ENCODE data around the gene EEF2K.

Gene EEF2K

DNA sequence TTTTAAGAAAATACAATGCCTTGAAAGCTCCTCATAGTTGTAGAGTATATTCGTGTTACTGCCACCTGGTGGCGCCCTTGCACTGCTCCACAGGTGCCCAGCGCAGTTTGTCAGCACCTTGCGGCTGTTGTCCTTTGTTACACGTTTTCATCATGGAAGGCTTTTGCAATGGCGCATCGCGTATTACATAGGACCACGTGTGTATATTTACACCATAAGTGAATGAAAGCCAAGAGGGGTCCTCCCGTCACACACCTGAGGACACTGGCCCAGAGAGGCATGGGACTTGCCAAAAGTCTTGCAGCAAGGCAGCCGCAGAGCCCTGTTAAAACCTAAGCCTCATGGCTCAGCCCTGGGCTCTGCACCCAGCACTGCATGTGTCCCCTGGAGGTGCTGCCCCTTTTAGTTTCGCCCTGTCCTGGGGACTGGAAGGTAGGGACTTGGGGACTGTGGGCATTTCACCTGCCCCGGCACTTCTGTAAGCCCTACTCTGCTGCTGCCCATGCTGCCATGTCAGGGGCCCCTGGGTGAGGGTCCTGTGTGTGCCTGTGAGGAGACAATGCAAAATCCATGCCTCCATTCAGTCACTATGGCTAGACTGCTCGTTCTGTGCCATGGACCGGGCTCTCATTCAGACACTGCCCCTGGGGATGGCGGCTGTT is 115.4 kb downstream of the EEF2K start:
- DNase-seq: peak; percentile 66

DNA sequence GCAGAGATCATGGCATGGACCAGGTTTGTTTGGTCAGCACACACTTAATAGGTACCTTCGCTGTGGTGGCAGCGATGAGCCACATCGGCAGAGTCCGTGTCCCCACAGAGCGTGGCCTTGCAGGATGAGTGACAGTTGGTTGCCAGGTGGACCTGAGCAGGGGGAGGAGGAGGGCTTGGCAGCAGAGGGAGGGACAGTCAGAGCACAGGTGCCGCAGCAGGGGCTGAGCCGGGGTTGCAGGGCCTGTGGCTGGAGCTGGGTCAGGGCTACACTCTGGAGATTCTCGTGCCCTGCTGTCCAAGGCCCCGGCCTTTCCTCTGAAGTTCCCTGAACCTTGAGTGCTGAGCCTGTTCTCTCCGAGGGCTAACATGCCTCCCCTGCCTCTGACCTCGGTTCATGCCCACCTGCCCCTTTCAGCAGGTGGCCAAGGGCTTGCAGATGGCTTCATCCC is 116.0 kb downstream of the EEF2K start:
- DNase-seq: no peak

DNA sequence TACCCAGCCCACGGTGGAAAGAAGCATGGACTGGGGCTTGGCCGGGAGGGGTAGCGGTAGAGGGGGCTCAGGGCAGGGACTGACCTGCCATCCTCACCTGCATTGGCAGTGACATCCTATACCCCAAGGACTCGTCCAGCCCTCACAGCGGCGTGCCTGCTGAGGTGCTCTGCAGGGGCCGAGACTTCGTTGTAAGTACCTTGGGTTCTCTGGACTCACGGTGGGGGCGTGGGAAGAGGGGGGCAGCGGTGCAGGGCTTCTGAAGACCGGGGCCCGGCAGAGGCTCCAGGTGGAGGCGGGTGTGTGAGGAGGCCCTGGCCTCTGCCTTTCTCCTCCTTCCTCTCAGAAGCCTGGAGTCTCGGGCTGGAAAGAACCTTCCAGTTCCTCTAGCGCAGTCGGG is 116.7 kb downstream of the EEF2K start:
- DNase-seq: no peak

DNA sequence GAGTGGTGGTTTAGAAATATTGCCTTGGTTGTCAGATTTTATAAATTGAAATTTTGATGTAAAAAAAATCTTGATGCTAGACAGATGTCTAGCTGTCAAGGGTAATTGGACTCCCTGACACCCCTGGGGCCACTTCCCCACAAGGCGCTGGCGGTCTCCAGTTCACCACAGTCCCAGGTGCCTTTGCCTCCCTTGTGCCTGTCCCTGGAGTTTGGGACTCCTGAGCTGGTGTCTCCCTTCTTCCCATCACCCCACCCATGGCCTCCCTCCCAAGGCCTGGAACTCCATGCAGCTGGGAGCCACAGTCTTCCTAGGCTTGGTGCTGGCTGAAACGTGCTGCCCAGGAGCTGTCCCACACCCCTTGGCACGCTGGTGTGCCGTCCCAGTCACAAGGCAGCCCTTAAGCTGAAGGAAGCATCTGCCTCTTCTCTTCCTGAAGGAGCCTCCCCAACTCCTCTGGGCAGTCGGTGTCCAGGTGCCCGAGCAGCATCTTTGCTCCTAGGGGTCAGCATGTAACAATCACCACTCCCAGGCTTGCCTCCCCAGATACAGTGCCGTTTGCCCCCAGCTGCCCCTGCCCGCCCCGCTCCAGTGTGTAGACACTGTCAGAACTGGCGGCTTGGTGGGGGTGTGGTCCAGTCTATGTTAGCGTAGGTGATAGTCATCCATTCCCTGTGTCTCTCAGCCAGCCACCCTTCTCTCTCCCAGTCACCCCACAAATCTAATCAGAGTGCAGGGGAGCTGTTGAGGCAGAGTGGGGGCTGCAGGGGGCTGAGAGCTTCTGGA is 117.3 kb downstream of the EEF2K start:
- no peak for DNase-seq

DNA sequence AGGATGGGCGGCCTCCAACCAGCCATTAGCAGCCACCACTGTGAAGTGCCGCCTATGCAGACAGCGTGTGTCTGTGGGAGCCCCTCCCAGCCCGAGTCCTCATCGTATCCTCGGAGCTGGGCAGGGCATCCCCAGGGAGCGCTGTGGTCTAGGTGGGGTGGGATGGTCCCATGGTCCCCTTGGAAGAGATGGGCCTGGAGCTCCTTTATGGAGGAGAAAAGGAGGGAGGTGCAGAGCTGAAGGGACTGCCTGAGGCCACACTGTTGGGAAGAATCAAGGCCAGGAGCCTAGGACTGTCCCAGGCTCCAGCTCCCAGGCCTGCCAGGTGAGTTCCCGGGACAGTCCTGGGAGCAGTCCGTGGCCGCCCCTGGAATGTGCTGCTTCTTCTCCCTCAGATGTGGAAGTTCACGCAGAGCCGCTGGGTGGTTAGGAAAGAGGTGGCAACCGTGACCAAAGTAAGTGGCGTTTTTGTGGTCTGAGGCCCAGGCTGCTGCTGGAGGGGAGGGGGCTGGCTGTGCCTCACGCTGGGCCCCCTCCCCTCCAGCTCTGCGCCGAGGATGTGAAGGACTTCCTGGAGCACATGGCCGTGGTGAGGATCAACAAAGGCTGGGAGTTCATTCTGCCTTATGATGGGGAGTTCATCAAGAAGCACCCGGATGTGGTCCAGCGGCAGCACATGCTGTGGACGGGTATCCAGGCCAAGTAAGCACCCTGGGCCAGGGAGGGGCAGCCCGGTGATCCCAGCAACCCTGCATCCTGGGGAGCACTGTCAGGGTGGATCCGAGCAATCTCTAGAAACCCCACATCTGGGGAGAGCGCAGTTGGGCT is 118.1 kb downstream of the EEF2K start:
- DNase-seq: no peak

DNA sequence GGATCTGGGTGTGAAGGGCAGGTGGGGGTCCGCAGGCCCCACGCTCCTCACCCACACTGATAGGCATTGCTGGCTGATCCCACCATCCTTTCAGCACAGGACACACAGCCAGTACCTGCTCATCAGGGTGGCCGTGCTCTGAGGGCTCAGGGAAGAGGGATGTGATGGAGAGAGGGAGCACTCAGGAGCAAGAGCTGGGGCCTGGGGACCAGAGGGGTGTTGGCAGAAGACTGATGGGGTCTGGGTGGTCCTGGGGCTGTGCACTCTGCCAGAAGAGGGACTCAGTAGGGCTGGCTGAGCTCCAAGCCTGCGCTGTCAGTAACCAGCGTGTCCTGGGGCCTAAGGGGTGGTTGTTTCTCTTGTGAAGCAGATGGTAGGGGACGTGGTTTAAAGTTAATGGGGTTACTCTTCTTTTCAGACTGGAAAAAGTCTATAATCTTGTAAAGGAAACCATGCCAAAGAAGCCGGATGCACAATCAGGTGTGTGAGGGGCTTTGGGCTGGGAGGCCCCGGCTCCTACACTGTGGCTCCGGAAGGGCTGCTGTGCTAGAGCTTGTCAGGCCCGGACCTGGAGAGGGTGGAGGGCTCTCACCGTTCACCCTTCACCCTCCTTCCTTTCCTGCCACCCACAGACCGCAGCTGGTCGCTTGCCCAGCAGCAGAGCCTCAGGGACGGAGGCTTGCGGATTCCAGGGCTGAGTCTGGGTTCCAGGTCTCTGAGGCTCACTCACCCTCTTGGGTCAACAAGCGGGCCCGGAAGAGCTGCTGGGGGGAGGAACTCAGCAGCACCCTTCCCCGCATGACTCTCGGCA is 118.9 kb downstream of the EEF2K start:
- no peak for DNase-seq

DNA sequence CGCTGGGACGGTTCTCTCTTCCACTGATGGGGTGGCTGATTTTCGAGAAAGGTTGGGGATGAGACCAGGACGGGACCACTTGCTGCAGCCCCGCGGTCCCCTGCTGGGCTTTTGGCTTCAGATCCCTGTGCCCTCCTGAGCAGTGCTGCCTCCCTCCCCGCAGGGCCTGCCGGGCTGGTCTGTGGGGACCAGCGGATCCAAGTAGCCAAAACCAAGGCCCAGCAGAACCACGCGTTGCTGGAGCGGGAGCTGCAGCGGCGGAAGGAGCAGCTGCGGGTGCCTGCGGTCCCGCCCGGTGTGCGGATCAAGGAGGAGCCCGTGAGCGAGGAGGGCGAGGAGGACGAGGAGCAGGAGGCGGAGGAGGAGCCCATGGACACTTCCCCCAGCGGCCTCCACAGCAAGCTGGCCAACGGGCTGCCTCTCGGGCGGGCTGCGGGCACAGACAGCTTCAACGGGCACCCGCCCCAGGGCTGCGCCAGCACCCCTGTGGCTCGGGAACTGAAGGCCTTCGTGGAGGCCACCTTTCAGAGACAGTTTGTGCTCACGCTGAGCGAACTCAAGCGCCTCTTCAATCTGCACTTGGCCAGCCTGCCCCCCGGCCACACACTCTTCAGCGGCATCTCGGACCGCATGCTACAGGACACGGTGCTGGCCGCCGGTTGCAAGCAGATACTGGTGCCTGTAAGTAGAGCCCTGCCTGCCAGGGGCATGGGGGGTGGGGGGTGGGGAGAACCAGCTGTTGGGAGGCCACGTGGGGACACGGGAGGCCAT is 119.7 kb downstream of the EEF2K start:
- DNase-seq: no peak

DNA sequence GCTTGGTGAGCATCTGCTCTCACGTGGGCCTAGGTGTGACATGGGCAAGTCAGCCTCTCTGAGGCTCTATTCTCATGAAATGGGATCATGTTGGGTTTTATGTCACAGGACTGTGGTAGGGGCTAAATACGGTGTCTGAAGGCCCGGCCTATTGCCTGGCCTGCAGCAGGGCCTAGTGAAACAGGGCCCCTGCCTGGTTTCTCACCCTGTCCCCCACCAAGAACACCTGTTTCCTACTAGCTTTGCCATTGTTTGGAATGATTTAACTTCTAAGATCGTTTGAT is 120.2 kb downstream of the EEF2K start:
- DNase-seq: no peak

DNA sequence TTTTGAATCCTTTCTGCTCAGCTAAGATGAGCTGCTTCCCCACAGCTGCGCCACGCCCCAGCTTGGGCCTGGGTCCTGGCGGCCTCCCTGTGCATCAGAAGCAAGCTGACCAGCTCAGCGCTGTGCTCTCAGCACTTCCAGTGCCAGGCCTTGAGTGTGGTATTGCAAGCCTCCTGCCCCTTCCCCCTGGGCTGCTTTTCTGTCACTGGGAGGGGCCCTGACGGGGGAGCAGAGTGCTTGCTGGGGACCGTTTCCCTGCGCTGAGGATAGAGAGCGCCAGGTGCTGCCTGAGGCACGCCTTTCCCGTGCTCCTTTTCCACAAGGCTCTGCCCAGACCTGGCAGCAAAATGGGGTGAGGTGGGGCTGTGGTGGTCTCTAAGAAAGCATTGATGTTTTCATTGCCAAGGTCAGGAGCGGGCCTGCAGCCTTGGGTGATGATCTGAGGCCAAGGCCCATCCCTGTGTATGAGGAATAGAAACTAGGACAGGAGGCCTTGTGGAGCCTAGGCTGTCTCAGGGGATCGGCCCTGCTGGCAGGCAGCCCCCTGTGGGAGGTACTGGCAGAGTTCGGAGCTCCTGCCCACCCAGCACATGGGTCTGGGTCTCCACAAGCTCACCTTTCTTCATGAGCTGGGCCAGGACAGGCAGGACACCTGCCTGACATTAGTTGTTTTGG is 120.8 kb downstream of the EEF2K start:
- DNase-seq: no peak

DNA sequence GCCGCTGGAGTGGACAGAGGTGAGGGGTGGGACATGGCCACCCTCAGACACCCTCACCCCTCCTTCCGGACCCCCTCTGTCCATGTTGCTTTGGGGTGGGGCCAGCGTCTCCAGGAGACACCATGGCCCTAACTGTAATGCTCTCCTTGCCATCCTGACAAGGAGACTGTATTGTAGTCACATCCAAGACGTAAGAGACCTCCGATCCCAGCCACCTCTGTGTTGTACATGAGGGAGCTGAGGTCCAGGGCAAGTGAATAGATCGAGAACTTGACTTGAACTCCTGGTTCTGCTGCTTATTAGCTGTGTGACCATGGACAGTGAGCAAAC is 121.3 kb downstream of the EEF2K start:
- no peak for DNase-seq

DNA sequence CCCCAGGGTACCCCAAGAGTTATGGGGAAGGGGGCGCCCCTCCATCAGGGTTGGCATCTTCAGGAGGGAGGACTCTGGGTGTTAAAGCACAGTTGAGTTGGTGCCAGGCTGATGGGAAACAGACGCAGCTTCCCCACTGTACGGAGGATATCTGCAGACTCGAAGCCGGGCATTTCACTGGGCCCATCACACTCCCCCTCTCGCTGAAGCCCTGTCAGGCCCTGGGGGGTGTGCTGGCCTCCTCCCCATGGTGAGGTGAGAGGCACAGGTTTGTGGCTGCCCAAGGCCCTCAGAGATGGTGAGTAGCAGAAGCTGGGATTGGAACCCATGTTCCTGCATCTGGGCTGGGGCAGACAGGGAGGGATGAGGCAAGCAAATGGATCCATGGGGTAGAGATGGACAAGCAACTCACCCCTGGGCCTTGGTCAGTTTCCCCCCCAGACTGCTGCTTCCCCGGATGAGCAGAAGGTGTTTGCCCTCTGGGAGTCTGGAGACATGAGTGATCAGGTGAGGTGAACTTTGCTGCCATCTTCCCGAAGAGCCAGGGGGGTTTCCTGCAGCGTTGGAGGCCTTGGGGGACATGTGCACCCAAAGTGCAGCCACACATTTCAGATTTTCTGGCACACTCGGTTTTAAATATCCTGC is 122.1 kb downstream of the EEF2K start:
- no peak for DNase-seq

DNA sequence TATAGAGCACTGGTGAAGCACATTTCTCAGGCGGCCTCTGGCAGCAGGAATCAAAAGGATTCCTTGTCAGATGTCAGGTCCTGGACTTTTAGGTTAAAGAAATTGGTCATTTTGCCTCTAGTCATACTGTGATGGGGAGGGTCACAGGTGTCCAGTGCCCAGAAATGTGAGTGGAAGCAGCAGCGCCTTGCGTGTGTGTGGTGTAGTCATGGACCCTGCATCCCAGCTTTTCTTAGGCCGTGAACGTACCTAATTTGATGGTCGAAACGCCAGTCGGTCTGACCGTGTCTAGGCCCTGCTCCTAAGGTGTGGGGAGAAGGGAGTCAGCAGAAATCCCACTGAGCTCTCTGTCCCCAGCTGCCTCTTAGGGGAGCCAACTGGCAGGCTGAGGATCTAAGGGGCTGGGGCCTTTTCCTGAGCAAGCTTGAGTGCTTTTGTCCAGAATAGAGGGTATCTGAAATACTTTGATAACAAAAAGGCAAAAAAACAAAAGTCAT is 123.2 kb downstream of the EEF2K start:
- no peak for DNase-seq

DNA sequence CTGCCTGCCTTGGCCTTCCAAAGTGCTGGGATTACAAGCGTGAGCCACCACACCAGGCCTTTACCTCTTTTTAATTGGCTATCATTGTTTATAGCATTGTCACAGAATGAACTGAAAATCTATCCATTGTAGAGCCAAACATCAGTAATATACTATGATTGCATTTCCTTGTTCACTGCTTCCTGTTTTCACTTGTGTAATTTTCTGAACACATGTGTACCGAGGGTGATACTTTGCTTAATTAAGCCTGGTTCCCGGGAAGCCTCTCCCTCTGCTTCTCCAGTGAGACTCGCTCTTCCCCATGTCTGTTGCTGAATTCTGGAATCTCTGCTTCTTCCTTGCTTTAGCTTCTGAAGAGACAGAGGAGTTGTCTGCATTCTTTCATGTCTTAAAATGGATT is 124.2 kb downstream of the EEF2K start:
- no peak for DNase-seq

DNA sequence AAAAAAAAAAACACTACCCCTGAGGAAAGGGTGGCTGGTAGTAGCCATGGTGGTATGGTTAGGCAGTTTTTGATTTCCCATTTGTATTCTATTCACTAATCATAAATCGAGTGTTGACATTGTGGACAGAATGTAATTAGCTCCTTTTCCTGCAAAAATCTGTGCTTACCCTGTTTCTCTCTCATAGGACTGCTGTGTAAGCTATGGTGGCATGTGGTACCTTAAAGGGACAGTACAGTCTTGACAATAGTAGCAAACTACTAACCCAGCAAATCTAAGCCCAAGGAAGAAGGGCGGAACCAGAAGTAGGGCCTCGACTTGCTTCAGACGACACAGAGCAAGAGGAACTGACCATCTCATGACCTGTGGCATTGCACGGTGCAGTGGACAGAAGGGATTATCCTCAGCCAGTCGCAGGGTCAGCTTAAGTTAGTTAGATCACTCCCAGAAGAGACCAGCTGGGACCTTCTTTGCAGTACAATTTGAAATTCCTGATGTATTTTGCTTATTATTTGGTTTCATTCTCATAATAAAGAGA is 127.4 kb downstream of the EEF2K start:
- no peak for DNase-seq

DNA sequence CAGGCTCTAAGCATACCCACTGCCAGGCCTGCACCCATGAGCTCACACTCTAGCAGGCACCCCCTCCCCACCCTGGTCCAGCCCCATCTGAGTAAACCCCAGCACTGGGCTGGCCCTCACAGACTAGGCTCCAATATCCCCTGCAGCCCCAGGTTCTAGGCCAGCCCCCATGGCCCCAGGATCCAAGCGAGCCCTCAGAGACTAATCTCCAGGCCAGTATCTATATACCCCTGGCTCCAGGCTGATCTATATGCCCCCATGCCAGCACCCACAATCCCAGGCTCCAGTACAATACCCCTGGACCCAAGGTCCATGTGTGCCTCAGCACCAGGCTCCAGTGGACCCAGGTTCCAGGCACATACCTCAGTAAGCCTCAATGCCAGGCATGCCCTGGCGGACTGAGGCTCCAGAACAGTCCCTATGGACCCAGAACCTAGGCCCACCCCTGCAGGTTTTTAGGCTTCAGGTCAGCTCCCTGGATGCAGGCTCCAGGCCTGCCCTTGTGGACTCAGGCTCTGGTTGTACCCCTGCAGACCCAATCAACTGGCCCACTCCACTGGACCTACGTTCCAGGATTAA is 129.7 kb downstream of the EEF2K start:
- DNase-seq: no peak

DNA sequence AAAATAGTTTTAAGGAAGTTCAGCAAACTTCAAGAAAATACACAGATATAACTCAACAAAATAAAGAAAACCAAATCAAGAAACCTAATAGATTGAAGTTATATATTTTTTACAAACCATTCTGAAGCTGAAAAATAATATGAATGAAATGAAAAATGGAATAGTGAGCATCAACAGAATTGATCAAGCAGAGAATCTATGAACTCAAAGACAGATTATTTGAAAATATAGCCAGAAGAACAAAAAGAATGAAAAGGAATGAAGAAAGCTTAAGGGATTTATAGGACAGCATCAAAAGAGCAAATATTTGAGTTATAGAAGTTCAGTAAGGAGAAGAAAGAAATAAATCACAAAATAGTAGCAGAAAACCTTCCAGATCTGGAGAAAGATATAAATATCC is 130.5 kb downstream of the EEF2K start:
- no peak for DNase-seq

DNA sequence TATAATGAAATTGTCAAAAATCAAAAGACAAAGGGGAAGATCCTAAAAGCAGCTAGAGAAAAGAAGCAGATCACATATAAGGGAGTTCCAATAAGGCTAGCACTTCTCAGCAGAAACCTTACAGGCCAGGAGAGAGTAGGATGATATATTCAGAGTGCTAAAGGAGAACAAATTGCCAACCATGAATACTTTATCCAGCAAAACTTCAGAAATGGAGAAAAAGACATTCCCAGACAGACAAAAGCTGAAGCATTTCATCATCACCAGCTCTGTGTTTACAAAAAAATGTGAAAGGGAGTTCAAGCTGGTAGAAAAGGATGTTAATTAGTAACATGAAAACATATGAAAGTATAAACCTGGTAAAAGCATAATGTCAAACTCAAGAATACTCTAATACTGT is 131.0 kb downstream of the EEF2K start:
- no peak for DNase-seq

DNA sequence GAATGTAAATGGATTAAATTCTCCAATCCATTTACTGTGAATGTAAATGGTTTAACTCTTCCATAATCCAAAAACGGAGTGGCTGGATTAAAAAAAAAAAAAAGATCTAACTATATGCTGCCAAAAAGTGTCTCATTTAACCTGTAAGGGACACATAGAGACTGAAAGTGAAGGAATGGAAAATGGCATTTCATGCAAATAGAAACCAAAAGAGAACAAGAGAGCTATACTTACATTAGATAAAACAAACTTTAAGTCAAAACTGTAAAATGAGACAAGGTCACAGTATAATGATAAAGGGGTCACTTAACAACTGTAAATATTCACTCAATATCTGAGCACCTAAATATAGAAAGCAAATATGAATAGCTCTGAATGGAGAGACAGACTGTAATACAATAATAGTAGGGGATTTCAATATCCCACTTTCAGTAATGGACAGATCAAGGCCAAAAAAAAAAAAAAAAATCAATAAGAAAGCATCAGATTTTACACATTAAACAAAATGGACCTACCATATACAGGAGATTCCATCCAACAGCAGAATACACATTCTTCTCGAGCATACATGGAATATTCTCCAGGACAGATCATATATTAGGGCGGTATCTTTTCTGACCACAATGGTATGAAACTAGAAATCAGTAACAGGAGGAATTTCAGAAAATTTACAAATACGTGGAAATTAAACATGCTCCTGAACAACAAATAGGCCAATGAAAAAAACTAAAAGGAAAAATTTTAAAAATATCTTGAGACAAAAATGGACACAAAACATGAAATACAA is 132.0 kb downstream of the EEF2K start:
- no peak for DNase-seq

All from CD4-positive, alpha-beta T cell treated with Interferon gamma for 1 hour (primary cell).